Activated naive CD4-positive, alpha-beta T cell treated with anti-CD3 and anti-CD28 coated beads, Interleukin-2, amount 50 U/mL, for 72 hours (primary cell): ENCODE measurements around the gene ZNF804B. TPM values are rescaled to one million over a fixed set of nuclear protein-coding genes. Genes with fewer than 3 reads are reported as not detected.

Experiments used
- ATAC-seq, 2 donors: fragments of 150-1000 bp; cut with Tn5 transposase; 2 replicates each; pipeline ENCODE4 v1.10.0; 2021; ENCODE audit warnings: mild to moderate bottlenecking in 2 of 2, moderate library complexity in 2 of 2
- DNase-seq, 2 donors: peaks; one replicate each; pipeline ENCODE4 v3.0.0; 2021 to 2022; ENCODE audit warnings: low spot score in 2 of 2
- H3K27ac Mint-ChIP-seq, 2 donors: one replicate each; pipeline ENCODE4 v1.8.0; 2022; ENCODE audit warnings: mild to moderate bottlenecking in 2 of 2, mixed read lengths in 2 of 2
- H3K36me3 Mint-ChIP-seq, 2 donors: one replicate each; pipeline ENCODE4 v1.8.0; 2022; ENCODE audit warnings: mixed read lengths in 2 of 2
- H3K9me3 Mint-ChIP-seq, 2 donors: one replicate each; pipeline ENCODE4 v1.8.0; 2022; ENCODE audit warnings: mixed read lengths in 2 of 2
- total RNA-seq, 2 donors: library from RNA; stranded (reverse); gene quantifications; one replicate each; pipeline ENCODE4 v1.2.3, GENCODE V29; 2022

ZNF804B gene
- total RNA-seq, 2 donors from 2014 or later: not detected

- H3K36me3 Mint-ChIP-seq: peaks cover 0 to under 1% of the 10 kb centered on the region in 2 donors
- H3K9me3 Mint-ChIP-seq: peaks cover 11 to 12% of the 10 kb centered on the region in 2 donors
- no peak for ATAC-seq
- DNase-seq: no peak
- no peak overlapping the region for H3K27ac Mint-ChIP-seq
These were observed 263.7 kb downstream of the ZNF804B start for GRCh38 chr7:89023206-89023605.

GRCh38 chr7:89023877-89024276 is 264.4 kb downstream of the ZNF804B start:
- Mint-ChIP-seq H3K27ac (no peak overlapping the region), H3K36me3 (no peaks in the 10 kb centered on the region)

GRCh38 chr7:89027781-89028180 is 268.3 kb downstream of the ZNF804B start:
- no peaks in the 10 kb centered on the region for H3K36me3 Mint-ChIP-seq
- DNase-seq (no peak), ATAC-seq (no peak)
- no peak overlapping the region for H3K27ac Mint-ChIP-seq
- peaks cover 0 to 7% of the 10 kb centered on the region in 2 donors for H3K9me3 Mint-ChIP-seq

More at GRCh38 chr7:89023877-89024276, 264.4 kb downstream of the ZNF804B start:
- no peak for DNase-seq
- peaks cover 6 to 12% of the 10 kb centered on the region in 2 donors for H3K9me3 Mint-ChIP-seq
- no peak for ATAC-seq

DNA sequence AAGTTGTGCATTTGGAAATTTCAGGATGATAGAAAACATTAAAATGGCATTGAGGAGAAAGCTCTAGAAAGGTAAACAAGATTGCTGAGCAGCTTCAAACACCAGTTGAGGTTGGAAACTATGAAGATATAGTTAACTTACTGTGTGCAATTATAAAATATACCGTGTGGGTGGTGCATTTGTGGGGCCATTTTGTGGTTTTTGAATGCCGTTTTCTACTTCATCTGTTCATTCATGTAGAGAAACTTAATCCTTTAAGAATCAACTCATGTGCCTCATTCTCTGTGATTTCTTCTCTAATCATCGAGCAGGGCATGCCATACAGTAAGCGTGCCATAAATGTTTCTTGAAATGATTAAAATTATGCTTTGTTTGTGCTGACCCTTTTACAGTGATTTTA is 268.8 kb downstream of the ZNF804B start:
- Mint-ChIP-seq H3K27ac (no peak overlapping the region), H3K9me3 (peaks cover 0 to 7% of the 10 kb centered on the region in 2 donors), H3K36me3 (no peaks in the 10 kb centered on the region)
- DNase-seq (no peak), ATAC-seq (peak in 1 of 2 donors; percentile 76)

GRCh38 chr7:89029864-89030263 is 270.4 kb downstream of the ZNF804B start:
- Mint-ChIP-seq H3K27ac (no peak overlapping the region), H3K36me3 (no peaks in the 10 kb centered on the region), H3K9me3 (peaks cover 0 to 7% of the 10 kb centered on the region in 2 donors)
- ATAC-seq (peak in 1 of 2 donors; percentile 74), DNase-seq (no peak)

DNA sequence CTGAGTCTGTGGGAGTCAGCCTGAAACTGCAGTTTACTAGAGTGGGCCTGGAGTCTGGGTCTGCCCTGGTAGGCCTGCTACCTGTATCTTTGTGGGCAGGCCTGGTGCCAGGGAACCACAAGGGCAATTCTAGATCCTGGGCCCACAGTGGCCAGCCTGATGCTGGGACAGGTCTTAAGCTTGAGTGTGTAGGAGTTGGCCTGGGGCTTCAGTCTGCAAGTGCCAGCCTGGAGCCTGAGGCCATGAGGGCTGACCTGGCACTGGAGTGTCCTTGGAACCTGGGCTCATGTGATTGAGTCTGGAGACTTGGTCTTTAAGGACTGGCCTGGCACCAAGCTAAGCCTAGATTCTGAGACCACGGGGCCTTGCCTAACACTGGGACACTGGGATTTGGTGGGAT is 281.7 kb downstream of the ZNF804B start:
- no peak overlapping the region for H3K27ac Mint-ChIP-seq
- no peak for ATAC-seq
- peaks cover 12 to 22% of the 10 kb centered on the region in 2 donors for H3K9me3 Mint-ChIP-seq

GRCh38 chr7:89042940-89043339 is 283.4 kb downstream of the ZNF804B start:
- DNase-seq: no peak
- H3K9me3 Mint-ChIP-seq: peaks cover 12 to 22% of the 10 kb centered on the region in 2 donors

More for the DNA sequence above, 281.7 kb downstream of the ZNF804B start:
- H3K36me3 Mint-ChIP-seq: peaks cover 6 to 9% of the 10 kb centered on the region in 2 donors
- DNase-seq: no peak

DNA sequence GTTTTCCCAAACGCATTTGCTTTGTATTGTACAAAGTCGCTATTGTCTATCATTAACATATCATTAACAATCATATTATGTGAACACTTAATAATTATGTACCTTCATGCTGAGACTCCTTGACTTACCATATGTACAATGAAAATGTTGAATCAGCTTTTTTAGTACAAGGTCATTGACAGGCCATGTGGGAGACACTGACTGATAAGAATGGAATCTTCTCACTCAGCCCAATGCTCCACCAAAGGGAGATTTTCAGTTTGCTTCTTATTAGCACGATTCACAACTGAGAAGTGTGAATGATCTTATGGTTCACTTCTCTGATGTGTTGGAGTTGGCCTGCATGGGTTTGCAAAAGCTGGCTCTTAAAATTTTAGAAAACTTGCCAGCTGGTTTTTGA is 289.5 kb downstream of the ZNF804B start:
- peaks cover 4 to 9% of the 10 kb centered on the region in 2 donors for H3K9me3 Mint-ChIP-seq
- H3K27ac Mint-ChIP-seq: no peak overlapping the region
- no peak for DNase-seq
- no peak for ATAC-seq
- no peaks in the 10 kb centered on the region for H3K36me3 Mint-ChIP-seq

More at GRCh38 chr7:89042940-89043339, 283.4 kb downstream of the ZNF804B start:
- ATAC-seq: no peak
- H3K27ac Mint-ChIP-seq: no peak overlapping the region
- peaks cover 6 to 9% of the 10 kb centered on the region in 2 donors for H3K36me3 Mint-ChIP-seq

- no peak for ATAC-seq
- H3K27ac Mint-ChIP-seq: no peak overlapping the region
These were observed 293.6 kb downstream of the ZNF804B start for GRCh38 chr7:89053130-89053529.

DNA sequence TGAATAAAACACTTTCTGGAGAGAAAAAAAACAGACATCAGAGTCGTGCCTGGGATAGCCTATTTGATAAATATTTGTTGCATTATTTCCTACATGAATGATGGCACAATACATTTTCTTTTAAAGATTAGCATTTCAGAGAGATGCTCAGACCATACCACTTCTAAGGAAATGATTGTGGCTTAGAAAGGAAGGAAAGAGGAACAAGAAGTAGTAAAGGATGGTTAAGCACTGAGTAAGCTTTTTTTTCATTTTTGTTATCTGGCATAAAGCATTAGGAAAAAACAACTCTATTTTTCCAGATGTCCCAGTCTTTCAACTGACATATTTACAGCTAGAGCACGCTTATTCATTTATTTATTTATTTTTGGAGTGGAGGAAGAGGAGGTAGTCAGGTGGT is 294.9 kb downstream of the ZNF804B start:
- H3K9me3 Mint-ChIP-seq: peaks cover 0 to 4% of the 10 kb centered on the region in 2 donors
- ATAC-seq (no peak), DNase-seq (no peak)
- H3K36me3 Mint-ChIP-seq: no peaks in the 10 kb centered on the region
- H3K27ac Mint-ChIP-seq: no peak overlapping the region

More at GRCh38 chr7:89053130-89053529, 293.6 kb downstream of the ZNF804B start:
- H3K9me3 Mint-ChIP-seq: peaks cover 0 to 4% of the 10 kb centered on the region in 2 donors
- DNase-seq: no peak
- H3K36me3 Mint-ChIP-seq: no peaks in the 10 kb centered on the region

- peaks cover 0 to under 1% of the 10 kb centered on the region in 2 donors for H3K9me3 Mint-ChIP-seq
- no peak overlapping the region for H3K27ac Mint-ChIP-seq
- no peak for DNase-seq
- no peak for ATAC-seq
- no peaks in the 10 kb centered on the region for H3K36me3 Mint-ChIP-seq
These were observed 300.7 kb downstream of the ZNF804B start for GRCh38 chr7:89060234-89060633.

GRCh38 chr7:89064831-89065230 is 305.3 kb downstream of the ZNF804B start:
- DNase-seq (no peak), ATAC-seq (no peak)
- Mint-ChIP-seq H3K27ac (no peak overlapping the region), H3K36me3 (no peaks in the 10 kb centered on the region), H3K9me3 (no peaks in the 10 kb centered on the region)

DNA sequence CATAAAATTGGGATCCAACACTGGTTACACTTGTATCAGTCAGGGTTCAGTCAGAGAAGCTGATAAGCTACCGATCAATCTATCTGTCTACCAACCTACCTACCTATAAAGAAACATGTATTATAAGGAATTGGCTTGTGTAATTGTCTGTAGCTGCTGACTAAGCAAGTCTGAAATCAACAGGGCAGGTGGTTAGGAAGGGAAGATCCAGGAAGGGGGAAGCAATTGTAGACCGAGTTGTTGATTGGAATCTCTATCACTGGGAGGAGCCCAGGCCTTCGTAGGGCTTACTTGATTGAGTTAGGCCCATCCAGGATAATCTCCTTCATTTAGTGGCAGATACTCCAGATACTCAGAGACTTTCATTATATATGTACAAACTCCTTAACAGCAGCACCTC is 307.5 kb downstream of the ZNF804B start:
- DNase-seq: no peak
- H3K36me3 Mint-ChIP-seq: no peaks in the 10 kb centered on the region
- H3K9me3 Mint-ChIP-seq: no peaks in the 10 kb centered on the region
- H3K27ac Mint-ChIP-seq: no peak overlapping the region
- no peak for ATAC-seq

DNA sequence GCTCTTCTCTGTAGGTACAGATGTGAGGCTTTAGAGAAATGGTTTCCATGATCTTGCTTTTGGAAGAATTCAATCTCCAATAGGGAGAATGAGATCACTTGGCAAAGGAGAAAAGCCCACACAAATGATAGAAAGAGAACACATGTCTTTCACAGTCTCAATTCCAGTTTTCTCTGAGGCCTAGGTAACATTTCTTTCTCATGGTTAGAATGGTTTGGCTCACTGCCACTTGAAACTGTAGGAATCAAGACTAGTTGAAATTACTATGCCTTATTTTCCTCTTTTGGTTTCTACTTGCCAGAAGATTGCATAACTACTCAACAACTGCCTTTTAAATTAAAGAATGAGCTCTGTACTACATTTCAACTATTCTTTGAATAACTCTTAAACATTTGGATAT is 312.6 kb downstream of the ZNF804B start:
- Mint-ChIP-seq H3K9me3 (no peaks in the 10 kb centered on the region), H3K27ac (no peak overlapping the region), H3K36me3 (no peaks in the 10 kb centered on the region)
- DNase-seq: no peak
- no peak for ATAC-seq

GRCh38 chr7:89073776-89074175 is 314.3 kb downstream of the ZNF804B start:
- DNase-seq: no peak
- Mint-ChIP-seq H3K9me3 (no peaks in the 10 kb centered on the region), H3K27ac (no peak overlapping the region), H3K36me3 (no peaks in the 10 kb centered on the region)
- ATAC-seq: no peak

- Mint-ChIP-seq H3K36me3 (no peaks in the 10 kb centered on the region), H3K27ac (no peak overlapping the region), H3K9me3 (no peaks in the 10 kb centered on the region)
- ATAC-seq (no peak), DNase-seq (no peak)
These were observed 318.5 kb downstream of the ZNF804B start for GRCh38 chr7:89077992-89078391.

DNA sequence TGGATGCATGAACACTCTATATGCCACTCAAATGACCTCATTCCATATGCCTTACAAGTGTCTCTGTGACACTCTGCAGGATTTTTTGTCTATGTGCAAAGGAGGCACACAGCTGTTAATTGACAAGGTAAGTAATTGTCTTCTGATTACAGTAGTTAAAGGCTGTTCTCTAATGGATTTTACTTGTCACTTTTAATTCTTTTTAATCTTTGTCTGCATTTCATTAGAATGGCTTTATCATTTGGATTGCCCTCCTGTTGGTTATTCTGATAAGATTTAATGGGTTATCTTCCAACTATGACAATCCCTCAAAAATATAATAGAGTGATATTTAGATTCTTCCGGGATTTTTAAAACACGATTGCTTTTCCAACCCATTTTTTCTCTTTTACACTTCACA is 326.1 kb downstream of the ZNF804B start:
- ATAC-seq (no peak), DNase-seq (no peak)
- H3K9me3 Mint-ChIP-seq: no peaks in the 10 kb centered on the region
- H3K36me3 Mint-ChIP-seq: no peaks in the 10 kb centered on the region
- no peak overlapping the region for H3K27ac Mint-ChIP-seq

GRCh38 chr7:89091550-89091949 is 332.1 kb downstream of the ZNF804B start:
- Mint-ChIP-seq H3K36me3 (no peaks in the 10 kb centered on the region), H3K9me3 (no peaks in the 10 kb centered on the region), H3K27ac (no peak overlapping the region)
- DNase-seq (no peak), ATAC-seq (no peak)

- DNase-seq: no peak
- no peak overlapping the region for H3K27ac Mint-ChIP-seq
- no peak for ATAC-seq
- H3K9me3 Mint-ChIP-seq: no peaks in the 10 kb centered on the region
- no peaks in the 10 kb centered on the region for H3K36me3 Mint-ChIP-seq
These were observed 334.8 kb downstream of the ZNF804B start for GRCh38 chr7:89094269-89094668.
